ENCODE results near the gene SPACDR.

The SPACDR gene

GRCh38 chr7:100469227-100470044, 5.4 kb upstream of the SPACDR start:
- TF ChIP-seq CTCF (IDR thresholded peaks at IDR 0.05; ENCODE audit: control insufficient read depth, insufficient read depth, low read depth, low read length, missing control alignments) = peak; percentile 95
- no peak for DNase-seq (ENCODE audit: low read depth)
- no peak overlapping the region for H3K4me3 ChIP-seq (ENCODE audit: control insufficient read depth, low read depth, low read length)

- no peak for TF ChIP-seq CTCF (IDR thresholded peaks at IDR 0.05; ENCODE audit: control insufficient read depth, insufficient read depth, low read depth, low read length, missing control alignments)
- DNase-seq (ENCODE audit: low read depth) = no peak
- H3K4me3 ChIP-seq (ENCODE audit: control insufficient read depth, low read depth, low read length) = no peak overlapping the region
Measured at GRCh38 chr7:100467638-100468373, 3.7 kb upstream of the SPACDR start.

- DNase-seq (ENCODE audit: low read depth) = no peak
- TF ChIP-seq CTCF (IDR thresholded peaks at IDR 0.05; ENCODE audit: control insufficient read depth, insufficient read depth, low read depth, low read length, missing control alignments) = no peak
- H3K4me3 ChIP-seq (ENCODE audit: control insufficient read depth, low read depth, low read length) = no peak overlapping the region
Measured at GRCh38 chr7:100466653-100467605, 2.9 kb upstream of the SPACDR start.

GRCh38 chr7:100465702-100466311, 1.7 kb upstream of the SPACDR start:
- H3K4me3 ChIP-seq (ENCODE audit: control insufficient read depth, low read depth, low read length) = no peak overlapping the region
- peak; percentile 82 for TF ChIP-seq CTCF (IDR thresholded peaks at IDR 0.05; ENCODE audit: control insufficient read depth, insufficient read depth, low read depth, low read length, missing control alignments)
- DNase-seq (ENCODE audit: low read depth) = no peak

- H3K4me3 ChIP-seq (ENCODE audit: control insufficient read depth, low read depth, low read length) = no peak overlapping the region
- TF ChIP-seq CTCF (IDR thresholded peaks at IDR 0.05; ENCODE audit: control insufficient read depth, insufficient read depth, low read depth, low read length, missing control alignments) = no peak
- DNase-seq (ENCODE audit: low read depth) = no peak
Measured at GRCh38 chr7:100465299-100465698, 1.2 kb upstream of the SPACDR start.

GRCh38 chr7:100464791-100465190, 731 bp upstream of the SPACDR start:
- DNase-seq (ENCODE audit: low read depth) = no peak
- H3K4me3 ChIP-seq (ENCODE audit: control insufficient read depth, low read depth, low read length) = no peak overlapping the region
- TF ChIP-seq CTCF (IDR thresholded peaks at IDR 0.05; ENCODE audit: control insufficient read depth, insufficient read depth, low read depth, low read length, missing control alignments) = no peak

Measured in AG09309 (cell line).